Body of pancreas (tissue), 4 donors: ENCODE results near the gene PMIS2.

Experiments
- POLR2A ChIP-seq, 3 donors: fragments of 450-650 bp; IDR thresholded peaks; one replicate each; pipeline ENCODE4 v1.6.1; 2016; ENCODE audit warnings: antibody characterized with exemption in 3 of 3, mild to moderate bottlenecking in 2 of 3
- TF ChIP-seq, protein P1 (sequence below), 7 experiments: fragments of 450-650 bp in 4 of 7; fragments of 200-600 bp in 3 of 7; sonication (generic) in 3 of 7; IDR thresholded peaks; one replicate each; pipeline ENCODE4 v1.5.1; 2016 to 2019; ENCODE audit warnings: antibody characterized with exemption in 7 of 7

DNA sequence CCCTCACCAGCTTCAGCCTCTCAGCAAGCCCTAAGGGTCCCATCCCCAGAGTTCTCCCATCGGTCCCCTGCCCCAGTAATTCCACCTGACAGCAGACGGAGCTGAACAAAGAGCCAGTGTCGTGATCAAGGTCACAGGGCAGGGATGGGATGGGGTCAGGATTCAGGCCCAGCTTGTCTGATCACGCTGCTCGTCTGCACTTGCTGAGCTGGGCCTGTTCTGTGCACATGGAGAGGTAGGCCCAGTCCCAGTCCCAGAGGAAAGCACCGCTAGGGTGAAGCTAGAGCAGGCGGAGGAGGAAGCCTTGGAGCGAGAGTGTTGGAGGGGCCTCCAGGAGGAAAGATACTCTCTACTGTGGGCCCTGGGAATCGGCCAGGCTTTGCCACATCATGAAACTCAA, 35.7 kb downstream of the PMIS2 start:
- TF ChIP-seq, protein P1, sequence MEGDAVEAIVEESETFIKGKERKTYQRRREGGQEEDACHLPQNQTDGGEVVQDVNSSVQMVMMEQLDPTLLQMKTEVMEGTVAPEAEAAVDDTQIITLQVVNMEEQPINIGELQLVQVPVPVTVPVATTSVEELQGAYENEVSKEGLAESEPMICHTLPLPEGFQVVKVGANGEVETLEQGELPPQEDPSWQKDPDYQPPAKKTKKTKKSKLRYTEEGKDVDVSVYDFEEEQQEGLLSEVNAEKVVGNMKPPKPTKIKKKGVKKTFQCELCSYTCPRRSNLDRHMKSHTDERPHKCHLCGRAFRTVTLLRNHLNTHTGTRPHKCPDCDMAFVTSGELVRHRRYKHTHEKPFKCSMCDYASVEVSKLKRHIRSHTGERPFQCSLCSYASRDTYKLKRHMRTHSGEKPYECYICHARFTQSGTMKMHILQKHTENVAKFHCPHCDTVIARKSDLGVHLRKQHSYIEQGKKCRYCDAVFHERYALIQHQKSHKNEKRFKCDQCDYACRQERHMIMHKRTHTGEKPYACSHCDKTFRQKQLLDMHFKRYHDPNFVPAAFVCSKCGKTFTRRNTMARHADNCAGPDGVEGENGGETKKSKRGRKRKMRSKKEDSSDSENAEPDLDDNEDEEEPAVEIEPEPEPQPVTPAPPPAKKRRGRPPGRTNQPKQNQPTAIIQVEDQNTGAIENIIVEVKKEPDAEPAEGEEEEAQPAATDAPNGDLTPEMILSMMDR (IDR thresholded peaks at IDR 0.05): no peak
- no peak for TF ChIP-seq POLR2A (IDR thresholded peaks at IDR 0.05)
